LNCAP (cell line): ENCODE results near the gene HDHD5.

ENCODE experiments used
- TF ChIP-seq, protein P1 (sequence below): fragments of 450-650 bp; IDR thresholded peaks from 2 replicates; pipeline ENCODE4 v1.5.1; 2017; ENCODE audit warnings: mild to moderate bottlenecking

HDHD5 gene

DNA sequence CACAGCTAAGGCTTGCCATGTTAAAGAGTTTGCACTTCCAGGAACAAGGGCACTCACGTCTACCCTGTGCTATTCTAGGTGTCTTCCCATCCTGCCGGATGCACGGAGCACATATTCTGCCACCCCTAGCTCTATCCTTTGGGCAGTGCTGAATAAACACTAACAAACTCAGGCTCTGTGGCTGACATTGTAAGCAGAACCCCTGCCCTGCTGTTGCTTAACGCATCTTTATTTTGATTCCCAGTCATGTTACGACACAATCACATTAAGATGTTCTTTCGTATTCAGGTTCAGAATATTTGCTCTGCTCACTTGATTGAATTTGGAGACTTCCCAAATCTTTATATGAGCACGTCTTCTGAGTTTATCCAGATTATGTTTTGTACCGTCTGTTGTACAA, 3.7 kb upstream of the HDHD5 start:
- TF ChIP-seq, protein P1, sequence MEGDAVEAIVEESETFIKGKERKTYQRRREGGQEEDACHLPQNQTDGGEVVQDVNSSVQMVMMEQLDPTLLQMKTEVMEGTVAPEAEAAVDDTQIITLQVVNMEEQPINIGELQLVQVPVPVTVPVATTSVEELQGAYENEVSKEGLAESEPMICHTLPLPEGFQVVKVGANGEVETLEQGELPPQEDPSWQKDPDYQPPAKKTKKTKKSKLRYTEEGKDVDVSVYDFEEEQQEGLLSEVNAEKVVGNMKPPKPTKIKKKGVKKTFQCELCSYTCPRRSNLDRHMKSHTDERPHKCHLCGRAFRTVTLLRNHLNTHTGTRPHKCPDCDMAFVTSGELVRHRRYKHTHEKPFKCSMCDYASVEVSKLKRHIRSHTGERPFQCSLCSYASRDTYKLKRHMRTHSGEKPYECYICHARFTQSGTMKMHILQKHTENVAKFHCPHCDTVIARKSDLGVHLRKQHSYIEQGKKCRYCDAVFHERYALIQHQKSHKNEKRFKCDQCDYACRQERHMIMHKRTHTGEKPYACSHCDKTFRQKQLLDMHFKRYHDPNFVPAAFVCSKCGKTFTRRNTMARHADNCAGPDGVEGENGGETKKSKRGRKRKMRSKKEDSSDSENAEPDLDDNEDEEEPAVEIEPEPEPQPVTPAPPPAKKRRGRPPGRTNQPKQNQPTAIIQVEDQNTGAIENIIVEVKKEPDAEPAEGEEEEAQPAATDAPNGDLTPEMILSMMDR: no peak

DNA sequence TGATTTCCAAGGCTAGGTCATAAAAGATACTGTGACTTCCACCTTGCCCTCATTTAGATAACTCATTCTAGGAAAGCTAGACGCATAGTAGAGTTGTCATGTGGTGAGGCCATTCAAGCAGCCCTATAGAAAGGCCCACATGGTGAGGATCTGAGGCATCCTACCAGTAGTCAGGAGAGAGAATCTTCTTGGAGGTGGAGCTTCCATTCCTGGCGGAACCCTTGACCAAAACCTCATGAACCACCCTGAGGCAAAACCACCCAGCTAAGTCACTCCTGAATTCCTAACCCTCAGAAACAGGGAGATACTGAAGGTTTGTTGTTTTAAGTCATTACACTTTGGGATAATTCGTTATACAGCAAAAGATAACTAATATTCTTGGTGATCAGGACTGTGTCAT, 2.9 kb upstream of the HDHD5 start:
- TF ChIP-seq, protein P1: no peak

DNA sequence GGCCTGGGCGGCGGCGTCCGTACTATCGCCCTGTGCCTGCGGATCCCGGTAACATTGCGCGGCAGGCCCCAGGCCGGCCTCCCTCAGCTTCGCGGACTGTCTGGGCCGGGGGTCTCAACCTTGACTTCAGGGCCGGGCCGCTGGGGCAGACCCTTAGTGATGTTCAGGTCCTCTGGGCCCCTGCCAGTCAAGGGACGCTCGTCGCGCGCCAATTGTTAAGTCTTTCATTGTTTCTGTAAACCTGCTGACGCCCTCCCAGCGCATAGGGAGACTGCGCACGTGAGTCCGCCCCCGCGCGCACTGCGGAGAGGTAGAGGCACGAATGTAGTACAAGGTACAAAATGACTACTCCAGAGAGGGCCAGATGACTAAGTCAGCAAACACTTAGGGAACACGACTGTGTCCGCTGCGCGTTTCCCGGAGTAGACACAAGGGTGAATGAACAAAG, 451 bp upstream of the HDHD5 start:
- TF ChIP-seq, protein P1: no peak

DNA sequence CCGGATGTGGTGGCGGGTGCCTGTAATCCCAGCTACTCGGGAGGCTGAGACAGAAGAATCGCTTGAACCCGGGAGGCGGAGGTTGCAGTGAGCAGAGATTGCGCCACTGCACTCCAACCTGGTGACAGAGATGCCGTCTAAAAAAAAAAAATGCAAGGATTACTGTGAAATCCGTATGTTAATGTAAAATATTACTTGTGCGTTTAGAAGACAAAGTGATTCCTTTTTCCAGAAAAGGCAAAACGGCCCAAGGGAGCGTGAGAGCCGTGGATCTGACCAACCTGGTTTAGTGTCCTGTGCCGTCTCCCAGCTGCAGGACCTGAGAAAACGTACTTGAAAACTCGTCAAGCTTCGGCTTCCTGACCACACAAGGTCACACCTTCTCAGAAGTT, 905 bp downstream of the HDHD5 start:
- TF ChIP-seq, protein P1: no peak

DNA sequence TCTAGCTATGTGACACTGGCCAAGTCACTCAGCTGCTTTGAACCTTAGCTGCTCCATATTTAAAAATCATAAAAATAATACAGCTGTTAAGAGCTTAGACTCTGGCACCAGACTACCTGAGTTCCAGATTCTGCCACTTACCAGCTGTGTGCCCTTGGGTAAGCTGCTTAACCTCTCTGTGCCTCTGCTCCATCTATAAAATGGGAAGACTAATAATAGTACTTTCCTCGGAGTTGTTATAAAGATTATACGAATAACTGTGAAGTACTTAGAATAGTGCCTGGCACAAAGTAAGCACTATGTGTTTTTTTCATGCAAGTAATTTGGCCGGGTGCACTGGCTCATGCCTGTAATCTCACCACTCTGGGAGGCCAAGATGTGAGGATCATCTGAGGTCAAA, 1.4 kb downstream of the HDHD5 start:
- TF ChIP-seq, protein P1: no peak

DNA sequence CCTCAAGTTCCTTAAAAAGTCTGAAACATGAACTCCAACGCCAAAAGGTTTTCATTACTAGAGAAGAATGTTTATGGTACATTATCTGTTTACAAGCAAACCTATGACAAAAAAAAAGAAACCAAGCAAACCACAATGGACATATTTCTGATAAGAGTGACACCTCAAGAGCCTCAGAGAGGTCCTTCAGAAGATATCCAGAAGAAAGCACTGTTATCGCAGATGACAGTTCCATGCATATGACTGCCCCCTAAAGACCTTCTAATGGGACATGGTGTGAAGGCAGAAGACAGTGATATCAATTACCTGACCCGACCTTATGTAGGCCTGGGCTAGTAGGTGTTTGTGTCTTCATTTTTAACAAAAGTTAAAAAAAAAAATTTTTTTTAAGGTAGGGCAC, 3.1 kb downstream of the HDHD5 start:
- TF ChIP-seq, protein P1: no peak

DNA sequence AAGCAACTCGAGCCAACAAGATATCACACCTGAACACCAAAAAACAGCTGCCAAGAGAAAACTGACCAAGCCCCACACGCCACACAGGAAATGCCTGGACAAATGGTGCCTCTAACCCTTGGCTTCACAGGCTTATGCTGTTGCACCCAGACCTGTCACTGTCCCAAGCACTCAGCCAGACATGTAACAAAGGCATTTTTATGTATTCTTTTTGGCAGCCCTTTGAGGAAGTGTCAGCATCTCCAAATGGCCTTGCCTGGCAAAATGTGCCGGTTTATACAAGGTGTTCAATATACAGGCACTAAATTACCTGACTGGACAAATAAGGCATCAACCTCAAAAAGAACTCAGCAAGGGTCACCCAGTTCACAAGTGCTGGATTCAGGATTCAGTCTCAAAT, 6.1 kb downstream of the HDHD5 start:
- TF ChIP-seq, protein P1: no peak

DNA sequence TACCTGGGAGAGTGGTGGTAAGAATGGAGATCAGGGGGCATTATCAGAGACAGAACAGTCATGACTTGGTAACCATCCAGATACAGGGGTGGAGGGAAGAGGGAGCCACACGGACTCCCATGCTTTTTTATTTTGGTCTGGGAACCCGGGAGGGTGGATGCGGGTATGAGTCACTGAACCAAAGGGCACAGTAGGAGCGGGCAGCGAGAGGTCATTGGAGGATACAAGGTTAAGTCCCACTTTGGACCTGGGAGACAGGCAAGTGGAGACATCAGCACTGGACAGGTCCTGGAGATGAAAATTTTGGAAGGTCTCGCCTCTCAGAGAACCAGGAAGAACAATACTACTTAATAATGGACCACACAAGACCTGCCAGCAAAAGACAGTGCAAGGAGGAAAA, 6.7 kb downstream of the HDHD5 start:
- TF ChIP-seq, protein P1: no peak
